ENCODE data around the gene DOCK9. TPM values are rescaled to one million over a fixed set of nuclear protein-coding genes. Genes with fewer than 3 reads are reported as not detected.

The DOCK9 gene
- total and polyA plus RNA-seq, 2 donors (not counting 1 experiment from before 2014, with no cell fraction given): 18.2 TPM

DNA sequence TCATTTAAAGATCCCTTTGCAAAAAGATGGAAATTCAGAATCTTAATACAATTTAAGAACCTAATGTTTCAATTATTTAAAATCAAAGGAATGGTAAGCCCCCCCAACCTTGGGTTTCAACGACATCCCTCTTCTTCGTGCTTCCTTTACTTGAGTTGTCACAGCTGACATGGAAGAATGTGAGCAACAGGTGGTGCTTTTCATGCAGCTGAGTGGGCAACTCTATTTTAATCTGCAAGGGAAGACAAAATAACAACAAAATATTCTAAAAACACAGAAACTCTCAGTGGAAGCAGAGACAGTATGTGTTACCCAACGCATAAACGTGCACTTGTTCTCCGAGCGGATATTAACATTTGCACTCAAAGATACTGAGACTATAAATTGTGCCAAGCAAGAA, 92.3 kb downstream of the DOCK9 start:
- no peaks in the 10 kb centered on the region for H3K79me2 ChIP-seq (ENCODE audit: control insufficient read depth, insufficient read depth, low read length)
- H3K27me3 ChIP-seq (ENCODE audit: control insufficient read depth, insufficient read depth, low read length): no peaks in the 10 kb centered on the region
- H3K9me3 ChIP-seq (ENCODE audit: control insufficient read depth, insufficient read depth, low read depth, low read length): no peaks in the 10 kb centered on the region
- no peak overlapping the region for H3K4me2 ChIP-seq (ENCODE audit: extremely low read depth, insufficient read depth, low read length)
- H3K4me3 ChIP-seq (replicated peaks in 1 of 4; ENCODE audit: control extremely low read depth in 1 of 4, insufficient read depth in 1 of 4, low read depth in 3 of 4, low read length in 4 of 4): no peak overlapping the region
- no peaks in the 10 kb centered on the region for H3K36me3 ChIP-seq (ENCODE audit: control insufficient read depth, insufficient read depth, low read length)
- H3K4me1 ChIP-seq (ENCODE audit: control insufficient read depth, extremely low read depth, insufficient read depth, low read length): no peaks in the 10 kb centered on the region
- DNase-seq (ENCODE audit: low read depth in 2 of 2): no peak
- no peak overlapping the region for H2AFZ ChIP-seq (ENCODE audit: low read length)
- H4K20me1 ChIP-seq (ENCODE audit: control insufficient read depth, extremely low read depth, insufficient read depth, low read length): no peaks in the 10 kb centered on the region
- no peak for TF ChIP-seq EZH2 (IDR thresholded peaks at IDR 0.05; ENCODE audit: low read length, missing control alignments)
- TF ChIP-seq, protein P1, sequence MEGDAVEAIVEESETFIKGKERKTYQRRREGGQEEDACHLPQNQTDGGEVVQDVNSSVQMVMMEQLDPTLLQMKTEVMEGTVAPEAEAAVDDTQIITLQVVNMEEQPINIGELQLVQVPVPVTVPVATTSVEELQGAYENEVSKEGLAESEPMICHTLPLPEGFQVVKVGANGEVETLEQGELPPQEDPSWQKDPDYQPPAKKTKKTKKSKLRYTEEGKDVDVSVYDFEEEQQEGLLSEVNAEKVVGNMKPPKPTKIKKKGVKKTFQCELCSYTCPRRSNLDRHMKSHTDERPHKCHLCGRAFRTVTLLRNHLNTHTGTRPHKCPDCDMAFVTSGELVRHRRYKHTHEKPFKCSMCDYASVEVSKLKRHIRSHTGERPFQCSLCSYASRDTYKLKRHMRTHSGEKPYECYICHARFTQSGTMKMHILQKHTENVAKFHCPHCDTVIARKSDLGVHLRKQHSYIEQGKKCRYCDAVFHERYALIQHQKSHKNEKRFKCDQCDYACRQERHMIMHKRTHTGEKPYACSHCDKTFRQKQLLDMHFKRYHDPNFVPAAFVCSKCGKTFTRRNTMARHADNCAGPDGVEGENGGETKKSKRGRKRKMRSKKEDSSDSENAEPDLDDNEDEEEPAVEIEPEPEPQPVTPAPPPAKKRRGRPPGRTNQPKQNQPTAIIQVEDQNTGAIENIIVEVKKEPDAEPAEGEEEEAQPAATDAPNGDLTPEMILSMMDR (conservative IDR thresholded peaks at IDR 0.05 in 1 of 2, IDR thresholded peaks at IDR 0.05 in 1 of 2; ENCODE audit: low read depth in 1 of 2, low read length in 2 of 2): no peak
- H3K9ac ChIP-seq (ENCODE audit: insufficient read depth, low read length): no peak overlapping the region
- no peak overlapping the region for H3K27ac ChIP-seq (ENCODE audit: insufficient read depth, low read length)

DNA sequence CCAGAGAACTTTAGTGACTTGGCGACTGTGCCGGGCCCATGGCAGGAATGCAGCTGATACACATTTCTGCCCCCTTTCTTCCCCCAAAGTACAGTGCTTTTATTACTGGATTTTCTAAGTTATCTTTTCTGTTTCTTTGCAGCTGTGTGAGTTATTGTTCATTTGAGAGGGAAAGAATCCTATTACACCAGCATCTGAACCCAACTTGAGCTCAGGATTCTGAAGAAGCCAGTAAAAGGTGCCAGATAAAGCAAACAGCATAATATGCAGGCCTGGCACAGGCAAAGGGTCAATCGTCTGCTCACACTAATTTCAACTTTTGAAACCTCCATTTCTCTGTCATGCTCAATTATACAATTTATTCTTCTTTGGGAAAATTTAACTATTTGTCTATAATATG, 93.9 kb downstream of the DOCK9 start:
- Histone ChIP-seq H3K27me3 (ENCODE audit: control insufficient read depth, insufficient read depth, low read length) (no peaks in the 10 kb centered on the region), H3K27ac (ENCODE audit: insufficient read depth, low read length) (no peak overlapping the region), H3K4me3 (replicated peaks in 1 of 4; ENCODE audit: control extremely low read depth in 1 of 4, insufficient read depth in 1 of 4, low read depth in 3 of 4, low read length in 4 of 4) (no peak overlapping the region), H3K9me3 (ENCODE audit: control insufficient read depth, insufficient read depth, low read depth, low read length) (no peaks in the 10 kb centered on the region), H3K4me1 (ENCODE audit: control insufficient read depth, extremely low read depth, insufficient read depth, low read length) (no peaks in the 10 kb centered on the region), H2AFZ (ENCODE audit: low read length) (no peak overlapping the region), H3K36me3 (ENCODE audit: control insufficient read depth, insufficient read depth, low read length) (no peaks in the 10 kb centered on the region), H3K79me2 (ENCODE audit: control insufficient read depth, insufficient read depth, low read length) (no peaks in the 10 kb centered on the region), H3K4me2 (ENCODE audit: extremely low read depth, insufficient read depth, low read length) (no peak overlapping the region), H3K9ac (ENCODE audit: insufficient read depth, low read length) (no peak overlapping the region), H4K20me1 (ENCODE audit: control insufficient read depth, extremely low read depth, insufficient read depth, low read length) (no peaks in the 10 kb centered on the region)
- no peak for TF ChIP-seq EZH2 (IDR thresholded peaks at IDR 0.05; ENCODE audit: low read length, missing control alignments)
- TF ChIP-seq, protein P1 (conservative IDR thresholded peaks at IDR 0.05 in 1 of 2, IDR thresholded peaks at IDR 0.05 in 1 of 2; ENCODE audit: low read depth in 1 of 2, low read length in 2 of 2): no peak
- DNase-seq (ENCODE audit: low read depth in 2 of 2): no peak

DNA sequence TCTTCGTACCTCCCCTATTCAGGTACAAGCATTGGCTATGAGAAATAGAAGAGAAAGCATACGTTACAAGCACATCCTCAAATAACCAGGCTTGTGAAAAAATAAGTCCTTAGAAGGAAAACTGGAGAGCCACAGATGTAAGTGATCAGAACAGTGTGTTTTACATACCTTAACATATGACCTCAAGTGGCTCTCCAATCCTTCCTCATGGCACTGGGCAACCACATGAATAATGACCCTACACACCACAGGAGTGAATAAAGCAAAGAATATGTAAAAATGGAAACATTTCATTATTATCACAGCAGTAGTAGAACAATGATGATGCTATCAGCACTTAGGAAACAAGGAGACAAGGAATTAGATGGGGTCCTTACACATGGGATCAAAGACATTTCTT, 96.5 kb downstream of the DOCK9 start:
- Histone ChIP-seq H3K27me3 (ENCODE audit: control insufficient read depth, insufficient read depth, low read length) (no peaks in the 10 kb centered on the region), H3K27ac (ENCODE audit: insufficient read depth, low read length) (no peak overlapping the region), H3K9ac (ENCODE audit: insufficient read depth, low read length) (no peak overlapping the region), H3K9me3 (ENCODE audit: control insufficient read depth, insufficient read depth, low read depth, low read length) (no peaks in the 10 kb centered on the region), H3K4me3 (replicated peaks in 1 of 4; ENCODE audit: control extremely low read depth in 1 of 4, insufficient read depth in 1 of 4, low read depth in 3 of 4, low read length in 4 of 4) (no peak overlapping the region), H3K4me2 (ENCODE audit: extremely low read depth, insufficient read depth, low read length) (no peak overlapping the region), H3K79me2 (ENCODE audit: control insufficient read depth, insufficient read depth, low read length) (no peaks in the 10 kb centered on the region), H3K4me1 (ENCODE audit: control insufficient read depth, extremely low read depth, insufficient read depth, low read length) (no peaks in the 10 kb centered on the region), H3K36me3 (ENCODE audit: control insufficient read depth, insufficient read depth, low read length) (no peaks in the 10 kb centered on the region), H4K20me1 (ENCODE audit: control insufficient read depth, extremely low read depth, insufficient read depth, low read length) (no peaks in the 10 kb centered on the region), H2AFZ (ENCODE audit: low read length) (no peak overlapping the region)
- peak in 1 of 2 donors; percentile 12 for DNase-seq (ENCODE audit: low read depth in 2 of 2)
- TF ChIP-seq EZH2 (IDR thresholded peaks at IDR 0.05; ENCODE audit: low read length, missing control alignments): no peak
- TF ChIP-seq, protein P1 (conservative IDR thresholded peaks at IDR 0.05 in 1 of 2, IDR thresholded peaks at IDR 0.05 in 1 of 2; ENCODE audit: low read depth in 1 of 2, low read length in 2 of 2): no peak
